GM21576 (cell line): Measurements from ENCODE around the gene ICOS.

ENCODE experiments used
- ATAC-seq: cut with Tn5 transposase; IDR thresholded peaks from one replicate; pipeline ENCODE4 v1.9.1; 2021; ENCODE audit warnings: mild to moderate bottlenecking, moderate library complexity; ENCODE audit not compliant: unreplicated experiment

ICOS gene

GRCh38 chr2:204005940-204006721, 69.6 kb downstream of the ICOS start:
- no peak for ATAC-seq

GRCh38 chr2:204008352-204008751, 71.8 kb downstream of the ICOS start:
- ATAC-seq = no peak

- ATAC-seq = no peak
Measured at GRCh38 chr2:204010628-204011560, 74.3 kb downstream of the ICOS start.
